HCT116 (cell line): ENCODE data around the gene GAPT. TPM values are rescaled to one million over a fixed set of nuclear protein-coding genes. Genes with fewer than 3 reads are reported as not detected.

Source experiments
- ATAC-seq: fragments of 200-7000 bp; cut with Tn5 transposase; 2 replicates; pipeline ENCODE4 v1.9.1; 2020; ENCODE audit warnings: mild to moderate bottlenecking, moderate library complexity
- BruUV-seq: library from RNA; stranded (reverse); fragments of 400-500 nt; replicated peaks from 2 replicates; lab custom pipeline; 2021; lab: Mats Ljungman, UMichigan
- CTCF ChIA-PET: fragments of 300-600 bp; sonication (Branson Sonifier 250); formaldehyde crosslinking; loops from one replicate; lab custom pipeline; 2021; ENCODE audit warnings: antibody characterized with exemption; lab: Charles Lee
- POLR2A ChIA-PET: fragments of 300-600, 350-600 bp; sonication (Branson Sonifier 250); formaldehyde crosslinking; loops from one replicate; lab custom pipeline; 2021; ENCODE audit warnings: antibody characterized with exemption; lab: Charles Lee
- RAD21 ChIA-PET, 2 experiments: fragments of 300-600 bp; sonication (Branson Sonifier 250); formaldehyde crosslinking; loops; one replicate each; lab custom pipeline; 2023; ENCODE audit warnings: low total read pairs in 2 of 2; ENCODE audit not compliant: uncharacterized antibody in 2 of 2, unreplicated experiment in 2 of 2, low non-redundant PET in 1 of 2; lab: Charles Lee
- DNase-seq: peaks from one replicate; pipeline ENCODE4 v3.0.0-alpha.2; 2010; ENCODE audit warnings: low read depth, low spot score
- H2AFZ ChIP-seq: fragments of 200-600 bp; shearing (Covaris generic), sonication (generic); 2 replicates; pipeline ENCODE4 v1.6.1; 2017; ENCODE audit warnings: low read depth, mixed run types, mixed read lengths, antibody characterized with exemption, low read length; ENCODE audit not compliant: poor library complexity, severe bottlenecking
- H3K27ac ChIP-seq: 2 replicates; pipeline ENCODE4 v1.5.1; 2012; ENCODE audit warnings: low read depth, low read length
- H3K27me3 ChIP-seq: fragments of 200-600 bp; sonication (generic); 2 replicates; pipeline ENCODE4 v1.6.1; 2016; ENCODE audit warnings: mixed run types, low read length, mixed read lengths; ENCODE audit not compliant: insufficient read depth
- H3K36me3 ChIP-seq, 2 experiments: fragments of 200-500 bp in 1 of 2; fragments of 200-600 bp in 1 of 2; sonication (Bioruptor generic) in 1 of 2; sonication (generic) in 1 of 2; 2 replicates each; pipeline versions ENCODE4 v1.5.1 to v1.6.1; 2014 to 2016; ENCODE audit warnings: low read length in 2 of 2, inconsistent platforms in 1 of 2, mixed read lengths in 1 of 2, mixed run types in 1 of 2; ENCODE audit not compliant: insufficient read depth in 2 of 2, control insufficient read depth in 1 of 2
- H3K4me1 ChIP-seq, 2 experiments: fragments of 200-600 bp in 1 of 2; sonication (generic) in 1 of 2; 2 replicates each; pipeline versions ENCODE4 v1.5.1 to v1.6.1; 2012 to 2017; ENCODE audit warnings: low read length in 2 of 2, inconsistent platforms in 1 of 2, mild to moderate bottlenecking in 1 of 2, mixed read lengths in 1 of 2, mixed run types in 1 of 2, moderate library complexity in 1 of 2; ENCODE audit not compliant: insufficient read depth in 2 of 2, control insufficient read depth in 1 of 2
- H3K4me2 ChIP-seq: fragments of 200-600 bp; sonication (generic); 2 replicates; pipeline ENCODE4 v1.6.1; 2017; ENCODE audit warnings: mixed run types, low read length, mixed read lengths
- H3K4me3 ChIP-seq, 2 experiments: fragments of 200-600 bp in 1 of 2; sonication (generic) in 1 of 2; replicated peaks in 1 of 2; 2 replicates each; pipeline ENCODE4 v1.5.1; 2011 to 2016; ENCODE audit warnings: low read length in 2 of 2, control low read depth in 1 of 2, low read depth in 1 of 2, mild to moderate bottlenecking in 1 of 2, mixed read lengths in 1 of 2, mixed run types in 1 of 2
- H3K79me2 ChIP-seq: fragments of 200-600 bp; sonication (generic); 2 replicates; pipeline ENCODE4 v1.6.1; 2017; ENCODE audit warnings: mild to moderate bottlenecking, mixed run types, low read length, moderate library complexity, mixed read lengths; ENCODE audit not compliant: insufficient read depth
- H3K9ac ChIP-seq: fragments of 200-600 bp; sonication (generic); 2 replicates; pipeline ENCODE4 v1.6.1; 2016; ENCODE audit warnings: low read length, mixed read lengths
- H3K9me2 ChIP-seq: fragments of 200-600 bp; sonication (generic), shearing (Covaris generic); 2 replicates; pipeline ENCODE4 v1.6.1; 2017; ENCODE audit warnings: mixed run types, mild to moderate bottlenecking, moderate library complexity; ENCODE audit not compliant: insufficient read depth
- H3K9me3 ChIP-seq, 2 experiments: fragments of 200-500 bp in 1 of 2; fragments of 200-600 bp in 1 of 2; sonication (Bioruptor generic) in 1 of 2; sonication (generic) in 1 of 2; 2 replicates each; pipeline ENCODE4 v1.6.1; 2014 to 2017; ENCODE audit warnings: low read length in 2 of 2, mixed read lengths in 2 of 2, inconsistent platforms in 1 of 2, low read depth in 1 of 2, mild to moderate bottlenecking in 1 of 2, mixed run types in 1 of 2, moderate library complexity in 1 of 2; ENCODE audit not compliant: control insufficient read depth in 1 of 2, insufficient read depth in 1 of 2
- H4K20me1 ChIP-seq: fragments of 200-600 bp; sonication (generic), shearing (Covaris generic); 2 replicates; pipeline ENCODE4 v1.6.1; 2017; ENCODE audit warnings: mixed run types, mild to moderate bottlenecking, moderate library complexity; ENCODE audit not compliant: insufficient read depth
- ATF3 ChIP-seq: IDR thresholded peaks from 2 replicates; pipeline ENCODE4 v1.6.1; 2012
- CBX3 ChIP-seq: IDR thresholded peaks from 2 replicates; pipeline ENCODE4 v1.6.1; 2012; ENCODE audit warnings: low read depth
- CEBPB ChIP-seq: IDR thresholded peaks from 2 replicates; pipeline ENCODE4 v1.6.1; 2012; ENCODE audit warnings: low read depth
- ELF1 ChIP-seq: IDR thresholded peaks from 2 replicates; pipeline ENCODE4 v1.6.1; 2012; ENCODE audit warnings: low read depth, borderline replicate concordance
- EZH2phosphoT487 ChIP-seq: fragments of 200-600 bp; IDR thresholded peaks from 2 replicates; pipeline ENCODE4 v1.6.1; 2018; ENCODE audit warnings: antibody characterized with exemption, borderline replicate concordance
- FOSL1 ChIP-seq: IDR thresholded peaks from 2 replicates; pipeline ENCODE4 v1.6.1; 2012; ENCODE audit warnings: low read depth
- JUND ChIP-seq: IDR thresholded peaks from 2 replicates; pipeline ENCODE4 v1.6.1; 2012
- POLR2A ChIP-seq: IDR thresholded peaks from 2 replicates; pipeline ENCODE4 v1.7.0; 2011; ENCODE audit warnings: borderline replicate concordance; ENCODE audit not compliant: insufficient read depth, insufficient read length; ENCODE audit errors: extremely low read depth
- POLR2AphosphoS5 ChIP-seq: IDR thresholded peaks from 2 replicates; pipeline ENCODE4 v1.6.1; 2011; ENCODE audit warnings: mild to moderate bottlenecking, low read depth, low read length, moderate library complexity
- REST ChIP-seq: IDR thresholded peaks from 2 replicates; pipeline ENCODE4 v1.6.1; 2012; ENCODE audit warnings: low read depth
- SIN3A ChIP-seq: IDR thresholded peaks from 2 replicates; pipeline ENCODE4 v1.6.1; 2012; ENCODE audit warnings: low read depth
- SP1 ChIP-seq: IDR thresholded peaks from 2 replicates; pipeline ENCODE4 v1.6.1; 2012; ENCODE audit warnings: low read depth
- TCF7L2 ChIP-seq: IDR thresholded peaks from 2 replicates; pipeline ENCODE4 v1.7.0; 2011; ENCODE audit warnings: borderline replicate concordance, inconsistent platforms; ENCODE audit not compliant: insufficient read depth, insufficient read length; ENCODE audit errors: extremely low read depth
- YY1 ChIP-seq: IDR thresholded peaks from 2 replicates; pipeline ENCODE4 v1.6.1; 2011; ENCODE audit warnings: low read length, low read depth, moderate library complexity, mild to moderate bottlenecking; ENCODE audit not compliant: insufficient replicate concordance; ENCODE audit errors: extremely low read depth
- ZBTB33 ChIP-seq: IDR thresholded peaks from 2 replicates; pipeline ENCODE4 v1.6.1; 2011; ENCODE audit warnings: mild to moderate bottlenecking, low read length, moderate library complexity; ENCODE audit not compliant: insufficient replicate concordance; ENCODE audit errors: extremely low read depth
- ZFX ChIP-seq: fragments of 450-650 bp; IDR thresholded peaks from 2 replicates; pipeline ENCODE4 v1.6.1; 2017
- ZNF274 ChIP-seq: fragments of 200-500 bp; sonication (Bioruptor generic); IDR thresholded peaks from 2 replicates; pipeline ENCODE4 v1.6.1; 2014; ENCODE audit warnings: mild to moderate bottlenecking, low read depth, low read length, inconsistent platforms
- intact Hi-C: fragments of 100-400 bp; cut with micrococcal nuclease; formaldehyde crosslinking; loops from 2 replicates; pipeline ENCODE4 v1.10.0; 2022
- total RNA-seq: library from RNA; stranded (reverse); gene quantifications from one replicate; pipeline ENCODE4 v1.2.1, GENCODE V29; 2021; ENCODE audit not compliant: unreplicated experiment

Gene GAPT
- total RNA-seq, 1 experiment from 2014 or later, result not detected

GRCh38 chr5:58456026-58456425 lies 35.2 kb upstream of the GAPT start:
- no peak for DNase-seq
- H2AFZ ChIP-seq, result no peak overlapping the region
- H3K36me3 ChIP-seq, result peaks cover 46 to 50% of the 10 kb centered on the region in 2 experiments
- no peak overlapping the region for H3K4me3 ChIP-seq
- H3K4me2 ChIP-seq, result no peak overlapping the region
- H3K4me1 ChIP-seq, result peaks cover 0 to 29% of the 10 kb centered on the region in 2 experiments; a peak in 2 of 4 replicates
- BruUV-seq, result no TSS peak
- H3K9me3 ChIP-seq, result no peaks in the 10 kb centered on the region
- TF ChIP-seq REST, result no peak
- TF ChIP-seq YY1, result no peak
- TF ChIP-seq ATF3, result no peak
- no peak for TF ChIP-seq POLR2A
- TF ChIP-seq SP1, result no peak
- no peak for TF ChIP-seq CBX3
- no peak for TF ChIP-seq FOSL1
- no peak for TF ChIP-seq ELF1
- TF ChIP-seq JUND, result no peak
- TF ChIP-seq POLR2AphosphoS5, result no peak
- no peak for TF ChIP-seq SIN3A
- no peak for TF ChIP-seq ZFX
- no peak for TF ChIP-seq EZH2phosphoT487
- no peak for TF ChIP-seq ZBTB33
- TF ChIP-seq ZNF274, result no peak
- no peak for TF ChIP-seq CEBPB
- TF ChIP-seq TCF7L2, result no peak
- H3K79me2 ChIP-seq, result peaks cover 57% of the 10 kb centered on the region
- no peaks in the 10 kb centered on the region for H3K9me2 ChIP-seq
- H3K27ac ChIP-seq, result no peak overlapping the region
- no peak overlapping the region for H3K9ac ChIP-seq
- CTCF ChIA-PET, result no interaction called here
- peaks cover 39% of the 10 kb centered on the region; the same call in 1 of the 2 replicates for H4K20me1 ChIP-seq
- intact Hi-C loops, result no loop called here
- H3K27me3 ChIP-seq, result no peaks in the 10 kb centered on the region
- POLR2A ChIA-PET, result no interaction called here
- ATAC-seq, result no peak
- RAD21 ChIA-PET, result no interaction called here
